Fibroblast of lung (primary cell): ENCODE measurements around the gene TRAM2.

ENCODE experiments used
- EZH2 ChIP-seq: IDR thresholded peaks from 2 replicates; pipeline ENCODE4 v1.5.1; 2012; ENCODE audit warnings: low read length, control low read depth, mild to moderate bottlenecking; ENCODE audit errors: missing control alignments
- TF ChIP-seq, protein P1 (sequence below), 2 donors: IDR thresholded peaks in 1 of 2; conservative IDR thresholded peaks in 1 of 2; 1 replicate in 1 of 2; 2 replicates in 1 of 2; pipeline ENCODE4 v1.5.1; 2011 to 2012; ENCODE audit warnings: low read length in 2 of 2, control low read depth in 1 of 2, inconsistent platforms in 1 of 2, low read depth in 1 of 2, mild to moderate bottlenecking in 1 of 2

- TF ChIP-seq, protein P1, sequence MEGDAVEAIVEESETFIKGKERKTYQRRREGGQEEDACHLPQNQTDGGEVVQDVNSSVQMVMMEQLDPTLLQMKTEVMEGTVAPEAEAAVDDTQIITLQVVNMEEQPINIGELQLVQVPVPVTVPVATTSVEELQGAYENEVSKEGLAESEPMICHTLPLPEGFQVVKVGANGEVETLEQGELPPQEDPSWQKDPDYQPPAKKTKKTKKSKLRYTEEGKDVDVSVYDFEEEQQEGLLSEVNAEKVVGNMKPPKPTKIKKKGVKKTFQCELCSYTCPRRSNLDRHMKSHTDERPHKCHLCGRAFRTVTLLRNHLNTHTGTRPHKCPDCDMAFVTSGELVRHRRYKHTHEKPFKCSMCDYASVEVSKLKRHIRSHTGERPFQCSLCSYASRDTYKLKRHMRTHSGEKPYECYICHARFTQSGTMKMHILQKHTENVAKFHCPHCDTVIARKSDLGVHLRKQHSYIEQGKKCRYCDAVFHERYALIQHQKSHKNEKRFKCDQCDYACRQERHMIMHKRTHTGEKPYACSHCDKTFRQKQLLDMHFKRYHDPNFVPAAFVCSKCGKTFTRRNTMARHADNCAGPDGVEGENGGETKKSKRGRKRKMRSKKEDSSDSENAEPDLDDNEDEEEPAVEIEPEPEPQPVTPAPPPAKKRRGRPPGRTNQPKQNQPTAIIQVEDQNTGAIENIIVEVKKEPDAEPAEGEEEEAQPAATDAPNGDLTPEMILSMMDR (conservative IDR thresholded peaks at IDR 0.05 in 1 of 2, IDR thresholded peaks at IDR 0.05 in 1 of 2; ENCODE audit: low read depth in 1 of 2, low read length in 2 of 2) = no peak
- no peak for TF ChIP-seq EZH2
These were observed 5.6 kb downstream of the TRAM2 start for GRCh38 chr6:52571099-52571755.
